ENCODE measurements around the gene B3GALNT2. TPM values are rescaled to one million over a fixed set of nuclear protein-coding genes. Genes with fewer than 3 reads are reported as not detected.
A peak's percentile ranks its signal among the peaks of the same experiment; 100 is the strongest.

B3GALNT2 gene
- total RNA-seq, 1 donor from 2014 or later: 15.9 TPM

GRCh38 chr1:235503403-235504121, 690 bp downstream of the B3GALNT2 start:
- H3K27ac Mint-ChIP-seq (ENCODE audit: unreplicated experiment): peak overlapping the region; percentile 45
- peak overlapping the region; percentile 90 for H3K4me3 Mint-ChIP-seq (ENCODE audit: unreplicated experiment)
- H3K4me1 Mint-ChIP-seq (ENCODE audit: unreplicated experiment): peaks cover 15% of the 10 kb centered on the region
- DNase-seq (ENCODE audit: low spot score): peak; percentile 47
- H3K36me3 Mint-ChIP-seq (ENCODE audit: low read depth, unreplicated experiment): no peaks in the 10 kb centered on the region
- H3K27me3 Mint-ChIP-seq (ENCODE audit: unreplicated experiment): peaks cover 4% of the 10 kb centered on the region
- TF ChIP-seq, protein P1, sequence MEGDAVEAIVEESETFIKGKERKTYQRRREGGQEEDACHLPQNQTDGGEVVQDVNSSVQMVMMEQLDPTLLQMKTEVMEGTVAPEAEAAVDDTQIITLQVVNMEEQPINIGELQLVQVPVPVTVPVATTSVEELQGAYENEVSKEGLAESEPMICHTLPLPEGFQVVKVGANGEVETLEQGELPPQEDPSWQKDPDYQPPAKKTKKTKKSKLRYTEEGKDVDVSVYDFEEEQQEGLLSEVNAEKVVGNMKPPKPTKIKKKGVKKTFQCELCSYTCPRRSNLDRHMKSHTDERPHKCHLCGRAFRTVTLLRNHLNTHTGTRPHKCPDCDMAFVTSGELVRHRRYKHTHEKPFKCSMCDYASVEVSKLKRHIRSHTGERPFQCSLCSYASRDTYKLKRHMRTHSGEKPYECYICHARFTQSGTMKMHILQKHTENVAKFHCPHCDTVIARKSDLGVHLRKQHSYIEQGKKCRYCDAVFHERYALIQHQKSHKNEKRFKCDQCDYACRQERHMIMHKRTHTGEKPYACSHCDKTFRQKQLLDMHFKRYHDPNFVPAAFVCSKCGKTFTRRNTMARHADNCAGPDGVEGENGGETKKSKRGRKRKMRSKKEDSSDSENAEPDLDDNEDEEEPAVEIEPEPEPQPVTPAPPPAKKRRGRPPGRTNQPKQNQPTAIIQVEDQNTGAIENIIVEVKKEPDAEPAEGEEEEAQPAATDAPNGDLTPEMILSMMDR (IDR thresholded peaks at IDR 0.05; ENCODE audit: unreplicated experiment): no peak
- no peaks in the 10 kb centered on the region for H3K9me3 Mint-ChIP-seq (ENCODE audit: unreplicated experiment)

DNA sequence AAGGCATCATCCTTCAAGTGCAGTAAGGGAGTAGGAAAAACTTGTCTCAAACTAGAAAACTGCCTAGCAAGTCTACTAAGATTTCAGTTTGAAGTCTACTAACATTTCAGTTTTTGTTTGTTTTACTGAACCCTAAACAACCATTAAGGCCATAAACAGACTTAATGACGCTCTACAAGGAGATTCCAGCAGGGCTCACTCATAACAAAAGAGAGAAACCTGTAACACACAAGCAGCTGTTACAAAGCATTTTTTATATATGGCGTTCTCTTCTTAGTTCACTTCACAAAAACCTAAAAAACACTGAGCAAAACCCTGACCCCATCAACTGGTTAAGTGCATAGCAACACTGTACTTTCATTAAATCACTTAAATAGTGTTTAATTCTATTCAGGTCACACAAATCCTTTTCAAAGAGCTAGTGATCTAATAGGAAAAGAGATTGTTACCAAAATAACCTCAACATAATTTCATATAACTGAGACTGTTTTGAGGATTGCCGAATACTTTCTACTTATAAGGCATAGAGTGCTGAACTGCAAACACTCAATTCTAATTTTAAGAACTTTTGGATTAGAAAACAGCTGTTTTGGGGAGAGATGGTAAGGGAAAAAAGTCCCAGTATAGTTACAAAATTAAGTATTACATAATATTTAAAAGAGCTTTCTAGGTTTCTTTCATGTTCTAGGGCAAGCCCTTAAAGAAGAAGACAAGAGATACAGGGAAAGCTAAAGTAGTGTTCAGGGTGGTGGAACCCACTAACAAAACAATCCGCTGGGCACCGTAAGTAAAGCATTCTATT, 1.4 kb downstream of the B3GALNT2 start:
- Mint-ChIP-seq H3K9me3 (ENCODE audit: unreplicated experiment) (no peaks in the 10 kb centered on the region), H3K27ac (ENCODE audit: unreplicated experiment) (peak overlapping the region; percentile 45), H3K36me3 (ENCODE audit: low read depth, unreplicated experiment) (no peaks in the 10 kb centered on the region), H3K27me3 (ENCODE audit: unreplicated experiment) (peaks cover 4% of the 10 kb centered on the region), H3K4me1 (ENCODE audit: unreplicated experiment) (peaks cover 15% of the 10 kb centered on the region), H3K4me3 (ENCODE audit: unreplicated experiment) (peak overlapping the region; percentile 90)
- no peak for DNase-seq (ENCODE audit: low spot score)
- TF ChIP-seq, protein P1 (IDR thresholded peaks at IDR 0.05; ENCODE audit: unreplicated experiment): no peak

DNA sequence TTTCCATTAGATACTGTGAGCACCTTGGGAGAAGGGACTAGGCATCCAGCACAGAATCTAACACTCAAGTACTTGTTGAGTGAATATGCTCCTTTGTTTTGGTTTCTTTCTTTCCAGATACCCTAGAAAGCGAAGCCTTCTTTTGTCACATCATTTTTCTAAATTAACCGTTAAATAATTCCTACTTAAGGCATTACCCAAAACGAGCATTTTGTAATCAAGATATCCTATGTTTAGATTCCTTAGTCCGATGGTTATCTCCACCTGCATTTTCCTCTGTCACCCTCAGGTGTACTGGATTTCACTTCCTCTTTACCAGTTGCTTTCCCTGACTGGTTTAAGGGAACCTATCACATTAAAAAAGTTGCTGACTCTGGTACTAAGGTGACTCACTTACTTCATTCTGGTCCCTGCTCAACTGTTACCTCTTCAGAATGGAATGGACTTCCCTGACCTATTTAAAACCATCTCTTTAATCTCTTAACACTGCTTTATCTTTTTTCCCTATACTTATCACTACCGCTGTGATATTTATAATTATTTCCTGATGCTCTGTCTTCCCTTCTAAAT, 3.2 kb downstream of the B3GALNT2 start:
- Mint-ChIP-seq H3K27ac (ENCODE audit: unreplicated experiment) (no peak overlapping the region), H3K27me3 (ENCODE audit: unreplicated experiment) (peaks cover 4% of the 10 kb centered on the region)

DNA sequence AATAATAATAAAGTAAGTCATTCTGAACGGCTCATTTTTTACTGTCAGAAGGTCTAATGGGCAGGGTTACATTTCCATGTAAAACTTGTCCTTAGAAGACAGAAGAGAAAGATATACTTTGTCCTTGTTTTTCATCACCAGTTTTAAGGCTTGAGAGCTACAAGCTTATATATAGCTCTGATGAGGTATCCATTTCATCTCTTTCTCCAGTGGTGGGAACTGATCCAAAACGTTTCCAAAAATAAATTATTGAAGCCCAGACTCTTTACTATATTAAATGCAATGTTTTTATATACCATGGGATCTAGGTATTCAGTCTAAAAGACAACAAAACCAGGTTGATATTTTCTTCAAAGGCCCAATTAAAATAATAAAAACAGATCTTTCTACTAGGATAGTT, 8.7 kb downstream of the B3GALNT2 start:
- no peak for DNase-seq (ENCODE audit: low spot score)
- no peaks in the 10 kb centered on the region for H3K27me3 Mint-ChIP-seq (ENCODE audit: unreplicated experiment)
- no peaks in the 10 kb centered on the region for H3K9me3 Mint-ChIP-seq (ENCODE audit: unreplicated experiment)
- H3K4me3 Mint-ChIP-seq (ENCODE audit: unreplicated experiment): no peak overlapping the region
- H3K4me1 Mint-ChIP-seq (ENCODE audit: unreplicated experiment): peaks cover 4% of the 10 kb centered on the region
- H3K27ac Mint-ChIP-seq (ENCODE audit: unreplicated experiment): no peak overlapping the region
- TF ChIP-seq, protein P1 (IDR thresholded peaks at IDR 0.05; ENCODE audit: unreplicated experiment): no peak
- no peaks in the 10 kb centered on the region for H3K36me3 Mint-ChIP-seq (ENCODE audit: low read depth, unreplicated experiment)

More for the DNA sequence above, 3.2 kb downstream of the B3GALNT2 start:
- Mint-ChIP-seq H3K4me1 (ENCODE audit: unreplicated experiment) (peaks cover 15% of the 10 kb centered on the region), H3K9me3 (ENCODE audit: unreplicated experiment) (no peaks in the 10 kb centered on the region), H3K4me3 (ENCODE audit: unreplicated experiment) (no peak overlapping the region), H3K36me3 (ENCODE audit: low read depth, unreplicated experiment) (no peaks in the 10 kb centered on the region)
- DNase-seq (ENCODE audit: low spot score): no peak
- TF ChIP-seq, protein P1 (IDR thresholded peaks at IDR 0.05; ENCODE audit: unreplicated experiment): no peak

All from endothelial cell (in vitro differentiated cells).